Caco-2 (cell line): Measurements from ENCODE around the gene C2orf72. TPM values are rescaled to one million over a fixed set of nuclear protein-coding genes. Genes with fewer than 3 reads are reported as not detected.

Experiments used
- BruUV-seq: library from RNA; stranded (reverse); fragments of 400-500 nt; replicated peaks from 2 replicates; lab custom pipeline; 2021; lab: Mats Ljungman, UMichigan
- CTCF ChIA-PET: fragments of 300-600 bp; sonication (Branson Sonifier 250); formaldehyde crosslinking; loops from one replicate; lab custom pipeline; 2022; ENCODE audit warnings: antibody characterized with exemption; lab: Charles Lee
- POLR2A ChIA-PET: fragments of 300-600 bp; sonication (Branson Sonifier 250); formaldehyde crosslinking; loops from one replicate; lab custom pipeline; 2022; ENCODE audit warnings: antibody characterized with exemption; lab: Charles Lee
- DNase-seq, 2 experiments: peaks; one replicate each; pipeline versions ENCODE4 v3.0.0 to v3.0.0-alpha.2; 2020 to 2022
- H3K27me3 ChIP-seq: replicated peaks from 2 replicates; pipeline ENCODE4 v1.6.0; 2011; ENCODE audit warnings: low read length; ENCODE audit not compliant: control insufficient read depth, insufficient read depth
- H3K36me3 ChIP-seq: 2 replicates; pipeline ENCODE4 v1.5.1; 2011; ENCODE audit warnings: low read length; ENCODE audit not compliant: control insufficient read depth, insufficient read depth
- H3K4me1 ChIP-seq: fragments of 250-450 bp; sonication (Bioruptor Pico); 2 replicates; pipeline ENCODE4 v1.5.1; 2020; ENCODE audit warnings: mild to moderate bottlenecking
- H3K4me3 ChIP-seq: 2 replicates; pipeline ENCODE4 v1.5.1; 2011; ENCODE audit warnings: low read depth, mild to moderate bottlenecking, control low read depth, low read length
- H3K9me3 ChIP-seq: fragments of 250-450 bp; sonication (Bioruptor Pico); 2 replicates; pipeline ENCODE4 v1.5.1; 2020; ENCODE audit warnings: mild to moderate bottlenecking, moderate library complexity
- H3K27ac Mint-ChIP-seq: one replicate; pipeline ENCODE4 v1.8.0; 2022; ENCODE audit warnings: mixed read lengths; ENCODE audit not compliant: unreplicated experiment
- H3K27me3 Mint-ChIP-seq: one replicate; pipeline ENCODE4 v1.8.0; 2022; ENCODE audit warnings: mixed read lengths; ENCODE audit not compliant: insufficient read depth, unreplicated experiment
- H3K36me3 Mint-ChIP-seq: one replicate; pipeline ENCODE4 v1.8.0; 2022; ENCODE audit warnings: mild to moderate bottlenecking, mixed read lengths; ENCODE audit not compliant: insufficient read depth, unreplicated experiment
- H3K4me1 Mint-ChIP-seq: one replicate; pipeline ENCODE4 v1.8.0; 2022; ENCODE audit warnings: low read depth, mixed read lengths; ENCODE audit not compliant: unreplicated experiment
- H3K4me3 Mint-ChIP-seq: one replicate; pipeline ENCODE4 v1.8.0; 2022; ENCODE audit warnings: mild to moderate bottlenecking, moderate library complexity, mixed read lengths; ENCODE audit not compliant: unreplicated experiment
- H3K9me3 Mint-ChIP-seq: one replicate; pipeline ENCODE4 v1.8.0; 2022; ENCODE audit warnings: mixed read lengths; ENCODE audit not compliant: unreplicated experiment
- CTCF ChIP-seq, 2 experiments: fragments of 200-600 bp in 1 of 2; IDR thresholded peaks; 1 replicate in 1 of 2; 2 replicates in 1 of 2; pipeline versions ENCODE4 v1.5.1 to v1.8.0; 2011 to 2022; ENCODE audit warnings: antibody characterized with exemption in 1 of 2, control low read depth in 1 of 2, inconsistent platforms in 1 of 2, low read depth in 1 of 2, low read length in 1 of 2, mild to moderate bottlenecking in 1 of 2, moderate library complexity in 1 of 2; ENCODE audit not compliant: insufficient read depth in 1 of 2, severe bottlenecking in 1 of 2, unreplicated experiment in 1 of 2
- intact Hi-C: fragments of 100-400 bp; cut with micrococcal nuclease; formaldehyde crosslinking; loops from one replicate; pipeline ENCODE4 v1.10.0; 2022; ENCODE audit not compliant: unreplicated experiment
- total RNA-seq: library from RNA; stranded (reverse); gene quantifications from 2 replicates; pipeline ENCODE4 v1.2.3, GENCODE V29; 2022

C2orf72 gene
- total RNA-seq, 1 experiment from 2014 or later, result 105 TPM

- ChIA-PET POLR2A (no interaction called here), CTCF (interaction anchor here (1.6 kb wide), 1 partner anchor 52 kb away, joined by 4 read pairs; no protein-coding TSS in a partner anchor)
- Mint-ChIP-seq H3K9me3 (peaks cover 17% of the 10 kb centered on the region), H3K27ac (no peak overlapping the region), H3K36me3 (peaks cover 23% of the 10 kb centered on the region), H3K4me3 (no peak overlapping the region), H3K27me3 (no peaks in the 10 kb centered on the region), H3K4me1 (peaks cover 17% of the 10 kb centered on the region)
- Histone ChIP-seq H3K4me1 (no peaks in the 10 kb centered on the region), H3K9me3 (no peaks in the 10 kb centered on the region), H3K4me3 (no peak overlapping the region), H3K27me3 (no peaks in the 10 kb centered on the region), H3K36me3 (no peaks in the 10 kb centered on the region)
- BruUV-seq, result no TSS peak
- no peak for TF ChIP-seq CTCF (IDR thresholded peaks at IDR 0.05; ENCODE audit: insufficient read depth in 1 of 2, low read depth in 1 of 2, low read length in 1 of 2, severe bottlenecking in 1 of 2, unreplicated experiment in 1 of 2)
- intact Hi-C loops, result no loop called here
- DNase-seq, result no peak
Observed at GRCh38 chr2:231000211-231000904, 37.0 kb upstream of the C2orf72 start.

GRCh38 chr2:231001036-231001435 is 36.3 kb upstream of the C2orf72 start:
- Histone ChIP-seq H3K36me3 (no peaks in the 10 kb centered on the region), H3K27me3 (no peaks in the 10 kb centered on the region), H3K9me3 (no peaks in the 10 kb centered on the region), H3K4me3 (no peak overlapping the region), H3K4me1 (no peaks in the 10 kb centered on the region)
- H3K36me3 Mint-ChIP-seq, result peaks cover 27% of the 10 kb centered on the region
- H3K9me3 Mint-ChIP-seq, result peaks cover 23% of the 10 kb centered on the region
- POLR2A ChIA-PET, result no interaction called here
- H3K27me3 Mint-ChIP-seq, result no peaks in the 10 kb centered on the region
- CTCF ChIA-PET, result no interaction called here
- no peak for TF ChIP-seq CTCF (IDR thresholded peaks at IDR 0.05; ENCODE audit: insufficient read depth in 1 of 2, low read depth in 1 of 2, low read length in 1 of 2, severe bottlenecking in 1 of 2, unreplicated experiment in 1 of 2)
- no peak overlapping the region for H3K4me3 Mint-ChIP-seq
- H3K27ac Mint-ChIP-seq, result no peak overlapping the region
- no peak for DNase-seq
- intact Hi-C loops, result no loop called here
- BruUV-seq, result no TSS peak
- peaks cover 21% of the 10 kb centered on the region for H3K4me1 Mint-ChIP-seq

- H3K27me3 ChIP-seq, result no peaks in the 10 kb centered on the region
- peaks cover 21% of the 10 kb centered on the region for H3K4me1 Mint-ChIP-seq
- H3K4me3 Mint-ChIP-seq, result no peak overlapping the region
- CTCF ChIA-PET, result no interaction called here
- no peaks in the 10 kb centered on the region for H3K27me3 Mint-ChIP-seq
- DNase-seq, result no peak
- no peak overlapping the region for H3K4me3 ChIP-seq
- peaks cover 23% of the 10 kb centered on the region for H3K9me3 Mint-ChIP-seq
- intact Hi-C loops, result no loop called here
- H3K9me3 ChIP-seq, result no peaks in the 10 kb centered on the region
- peaks cover 27% of the 10 kb centered on the region for H3K36me3 Mint-ChIP-seq
- peaks cover 6% of the 10 kb centered on the region for H3K4me1 ChIP-seq
- H3K27ac Mint-ChIP-seq, result no peak overlapping the region
- no peaks in the 10 kb centered on the region for H3K36me3 ChIP-seq
- BruUV-seq, result no TSS peak
- no peak for TF ChIP-seq CTCF (IDR thresholded peaks at IDR 0.05; ENCODE audit: insufficient read depth in 1 of 2, low read depth in 1 of 2, low read length in 1 of 2, severe bottlenecking in 1 of 2, unreplicated experiment in 1 of 2)
- POLR2A ChIA-PET, result no interaction called here
Observed at GRCh38 chr2:231001921-231002320, 35.4 kb upstream of the C2orf72 start.
